Occipital lobe (tissue), 2 donors: ENCODE measurements around the gene EYA4. TPM values are rescaled to one million over a fixed set of nuclear protein-coding genes. Genes with fewer than 3 reads are reported as not detected.

Source experiments
- DNase-seq: peaks from one replicate; lab custom pipeline; 2025; lab: John Stamatoyannopoulos, UW
- total RNA-seq: library from RNA; depleted of rRNA; stranded (reverse); fragments of >200 nt; gene quantifications from one replicate; pipeline ENCODE4 v1.2.3, GENCODE V29; 2014

The EYA4 gene
- total RNA-seq: 0.47 TPM

- DNase-seq: no peak
These were observed at the start of gene EYA4 for GRCh38 chr6:133241086-133241900. Gene EYA4 (plus strand): TSS chr6:133241357. CDS start chr6:133274781, 33,424 bp downstream.

GRCh38 chr6:133193396-133193795, 47.8 kb upstream of the EYA4 start:
- DNase-seq: no peak

GRCh38 chr6:133198725-133199124, 42.4 kb upstream of the EYA4 start:
- no peak for DNase-seq

DNA sequence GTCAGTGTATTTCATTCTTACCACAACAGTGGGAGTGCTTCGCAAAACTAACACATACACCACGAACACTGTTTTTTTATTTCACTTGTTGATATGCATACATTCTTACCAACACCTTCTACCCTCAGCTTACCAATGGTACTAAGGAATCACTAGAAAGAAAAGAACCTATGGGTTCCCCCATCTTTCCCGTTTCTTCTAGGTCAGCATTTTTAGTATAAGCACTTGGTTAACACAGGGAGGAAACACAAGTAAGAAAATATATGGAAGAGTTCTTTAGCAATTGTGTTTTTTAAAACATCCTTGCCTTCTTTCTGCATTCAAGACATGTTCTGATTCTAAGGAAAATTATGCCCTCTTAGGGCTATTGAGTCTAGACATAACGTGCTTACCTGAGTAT, 39.9 kb upstream of the EYA4 start:
- no peak for DNase-seq

DNA sequence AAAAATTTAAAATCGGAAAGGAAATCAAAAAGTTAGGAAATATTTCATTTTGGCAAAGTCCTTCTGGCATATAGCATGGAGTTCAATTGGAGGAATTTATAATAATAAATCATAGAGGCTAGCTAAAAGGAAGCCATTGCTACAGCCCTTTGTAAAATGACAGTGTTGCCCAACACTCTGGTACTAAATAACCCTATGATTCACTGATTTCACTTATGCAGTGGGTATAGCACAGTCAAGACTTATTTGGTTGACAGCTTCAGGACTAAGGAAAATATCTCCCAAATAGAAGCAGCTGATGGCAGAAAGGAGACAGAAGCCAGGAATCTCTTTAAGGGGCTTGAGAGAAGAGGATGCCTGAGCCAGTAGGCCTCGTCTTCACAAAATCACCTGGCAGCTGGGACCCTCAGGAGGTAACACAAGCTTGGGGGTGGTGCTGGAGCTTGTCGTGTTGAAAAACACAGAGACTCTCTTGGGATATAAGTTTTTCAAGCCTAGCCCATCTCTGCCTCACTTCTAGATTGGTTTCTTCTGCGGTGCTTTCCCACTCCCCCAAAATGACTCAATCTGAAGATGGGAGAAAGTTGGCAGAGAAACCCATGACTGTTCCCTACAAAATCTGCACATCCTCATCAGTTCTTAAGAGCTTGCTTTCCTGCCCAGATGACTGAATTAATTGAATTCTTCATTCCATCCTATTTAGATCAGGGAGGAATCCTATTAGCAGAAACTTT, 38.4 kb upstream of the EYA4 start:
- no peak for DNase-seq

DNA sequence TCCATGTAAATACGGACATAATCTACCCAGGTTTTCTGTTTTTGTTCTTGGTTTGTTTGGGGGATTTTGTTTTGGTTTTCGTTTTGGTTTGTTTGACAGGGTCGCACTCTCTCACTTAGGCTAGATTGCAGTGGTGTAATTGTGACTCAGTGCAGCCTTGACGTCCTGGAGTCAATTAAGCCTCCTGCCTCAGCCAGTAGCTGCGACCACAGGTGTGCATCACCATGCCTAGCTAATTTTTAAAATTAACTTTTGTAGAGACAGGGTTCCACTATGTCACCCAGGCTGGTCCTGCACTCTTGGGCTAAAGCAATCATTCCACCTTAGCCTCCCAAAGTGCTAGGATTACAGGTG, 37.8 kb upstream of the EYA4 start:
- DNase-seq: no peak

DNA sequence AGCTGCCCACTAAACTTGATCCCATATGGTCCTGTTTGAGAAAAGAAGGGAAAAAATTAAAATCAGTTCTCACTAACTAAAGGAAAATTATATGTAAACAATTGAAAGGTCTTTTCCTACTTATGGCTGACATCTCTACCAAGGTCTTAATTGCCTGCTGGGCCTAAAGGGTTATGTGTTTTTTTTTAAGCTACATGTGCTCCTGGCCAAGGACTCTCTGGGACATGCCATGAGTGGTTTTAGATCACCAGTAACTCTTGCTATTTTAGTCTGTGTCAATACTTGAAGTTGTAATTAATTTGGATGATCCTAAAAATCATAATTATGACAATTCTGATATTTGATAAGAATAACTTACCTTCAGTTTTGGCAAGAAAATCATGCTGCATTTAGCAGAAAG, 35.9 kb upstream of the EYA4 start:
- DNase-seq: no peak

GRCh38 chr6:133206942-133207341, 34.2 kb upstream of the EYA4 start:
- no peak for DNase-seq

GRCh38 chr6:133207754-133208153, 33.4 kb upstream of the EYA4 start:
- no peak for DNase-seq

DNA sequence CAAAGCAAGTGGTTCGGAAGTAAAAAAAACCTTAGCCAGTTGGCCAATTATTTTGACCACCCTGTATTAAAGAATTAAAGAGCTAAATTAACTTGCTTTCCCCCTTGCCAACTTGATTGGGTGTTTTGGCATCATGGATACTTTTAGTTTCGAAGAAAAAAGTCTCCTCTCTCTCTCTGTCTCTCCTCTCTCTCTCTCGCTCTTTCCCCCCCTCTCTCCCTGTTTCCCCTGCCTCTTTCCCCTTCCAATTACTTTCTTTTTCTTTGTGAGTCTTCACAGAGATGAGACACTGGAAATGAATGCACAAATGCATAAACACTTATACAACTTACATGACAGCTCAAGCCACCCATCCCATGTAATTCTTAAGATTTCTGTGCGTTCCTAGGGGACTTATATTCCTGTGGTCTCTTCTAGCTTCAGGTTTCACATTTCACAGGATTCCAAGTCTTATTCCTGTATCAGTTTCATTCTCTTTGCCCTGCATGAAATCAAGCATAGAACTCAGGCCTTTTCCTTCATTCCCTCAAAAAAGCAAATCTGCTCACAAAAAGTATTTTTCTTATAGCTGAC, 32.9 kb upstream of the EYA4 start:
- DNase-seq: no peak

- no peak for DNase-seq
These were observed 26.9 kb upstream of the EYA4 start for GRCh38 chr6:133214267-133214666.

DNA sequence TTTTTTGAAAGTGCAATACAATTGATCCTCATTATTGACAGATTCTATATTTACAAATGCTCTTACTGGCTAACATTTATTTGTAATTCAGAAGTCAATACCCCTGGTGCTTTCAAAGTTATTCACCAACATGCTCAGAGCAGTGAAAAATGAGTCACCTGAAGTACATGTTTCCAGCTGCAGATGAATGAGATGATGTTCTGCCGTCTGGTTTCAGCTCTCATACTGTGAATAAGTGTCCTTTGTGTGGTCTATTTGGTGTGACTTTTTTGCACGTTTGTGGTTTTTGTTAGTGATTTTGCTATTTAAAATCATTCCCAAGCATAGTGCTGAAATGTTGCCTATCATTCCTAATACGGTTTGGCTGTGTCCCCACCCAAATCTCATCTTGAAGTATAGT, 22.3 kb upstream of the EYA4 start:
- no peak for DNase-seq

GRCh38 chr6:133223452-133224029, 17.6 kb upstream of the EYA4 start:
- no peak for DNase-seq

DNA sequence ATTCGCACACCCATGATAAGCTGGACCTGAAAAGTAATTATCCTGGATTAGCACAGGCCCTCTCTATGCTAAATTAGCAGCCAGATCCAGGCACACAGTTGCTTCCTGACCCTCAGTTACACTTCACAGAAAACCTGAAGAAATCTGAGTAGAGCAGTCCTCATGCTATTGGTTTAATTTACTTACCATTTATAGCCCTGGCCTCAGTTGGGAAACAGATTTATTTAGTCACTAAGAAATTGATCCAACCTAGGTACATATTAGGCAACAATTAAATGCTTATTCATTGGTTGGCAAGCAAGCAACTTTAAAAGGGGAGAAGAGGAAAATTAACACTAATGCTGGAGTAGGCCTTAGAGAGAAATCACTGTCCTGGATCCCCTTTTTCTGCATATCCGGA, 15.6 kb upstream of the EYA4 start:
- DNase-seq: no peak

- DNase-seq: no peak
These were observed 13.8 kb upstream of the EYA4 start for GRCh38 chr6:133227344-133227743.

GRCh38 chr6:133230052-133230451, 11.1 kb upstream of the EYA4 start:
- no peak for DNase-seq

GRCh38 chr6:133235221-133235620, 5.9 kb upstream of the EYA4 start:
- DNase-seq: no peak

DNA sequence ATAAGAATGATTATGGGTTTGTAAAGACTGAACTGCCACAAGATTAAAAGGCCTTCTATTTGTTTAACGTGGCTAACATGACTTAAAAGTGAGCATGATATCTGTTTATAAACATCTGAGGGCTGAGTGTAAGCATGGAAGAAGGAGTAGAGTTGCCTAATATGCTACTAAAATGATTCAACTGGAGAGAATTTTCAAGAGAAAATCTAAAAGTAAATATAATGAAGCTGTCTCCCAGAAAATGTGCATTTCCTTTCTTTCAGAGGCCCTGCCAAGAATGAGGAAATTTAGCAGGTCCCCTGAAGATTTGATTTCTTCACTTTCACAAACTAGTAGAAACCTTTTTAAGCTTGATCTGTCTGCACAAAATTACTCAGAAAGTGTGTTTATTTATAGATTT, 4.2 kb upstream of the EYA4 start:
- no peak for DNase-seq

DNA sequence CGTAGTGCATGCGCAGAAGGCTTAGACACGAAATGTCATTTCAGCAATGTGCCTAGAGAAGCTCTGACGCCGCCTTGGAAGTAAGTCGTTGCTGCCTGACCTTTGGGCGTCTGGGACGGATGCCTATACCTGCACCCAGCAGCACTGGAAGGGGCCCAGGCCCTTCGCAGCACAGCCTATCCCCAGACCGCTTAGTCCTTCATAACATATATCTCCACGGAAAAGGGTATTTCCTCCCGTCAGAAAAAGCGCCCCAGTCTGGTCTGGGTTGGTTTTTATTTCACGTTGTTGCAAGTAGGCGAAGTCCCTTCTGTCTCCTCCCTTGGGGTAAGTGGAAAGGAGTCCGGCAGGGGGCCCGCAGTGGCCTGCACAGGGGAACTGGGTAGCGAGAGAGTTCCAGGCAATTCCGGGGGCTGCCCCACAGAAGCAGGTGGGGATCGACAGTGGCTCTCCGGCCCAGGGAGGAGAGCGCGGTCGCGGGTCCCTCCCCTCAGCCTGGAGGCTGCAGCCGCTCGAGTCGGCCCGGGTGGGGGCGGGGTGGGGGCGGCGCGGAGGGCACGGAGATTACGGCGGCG, 559 bp upstream of the EYA4 start:
- no peak for DNase-seq

- DNase-seq: no peak
These were observed 912 bp downstream of the EYA4 start for GRCh38 chr6:133241901-133242636.
